ENCODE measurements around the gene MORC3.

- TF ChIP-seq TAF1 (IDR thresholded peaks at IDR 0.05; ENCODE audit: low read depth, low read length) = no peak
- no peak for TF ChIP-seq POLR2A (IDR thresholded peaks at IDR 0.05; ENCODE audit: low read depth, low read length)
- TF ChIP-seq SPI1 (IDR thresholded peaks at IDR 0.05; ENCODE audit: low read depth, low read length) = peak; percentile 35; the same call in 1 of the 2 replicates
- no peak for TF ChIP-seq POLR2AphosphoS5 (IDR thresholded peaks at IDR 0.05; ENCODE audit: low read depth, low read length)
These were observed 1.5 kb downstream of the MORC3 start for GRCh38 chr21:36321325-36322082.

All from GM12891 (cell line).